ENCODE measurements around the gene RPL12.

RPL12 gene

GRCh38 chr9:127437497-127438264 is 13.5 kb downstream of the RPL12 start:
- DNase-seq: peak; percentile 46

GRCh38 chr9:127430415-127430814 is 20.8 kb downstream of the RPL12 start:
- DNase-seq: no peak

GRCh38 chr9:127428348-127428747 is 22.9 kb downstream of the RPL12 start:
- no peak for DNase-seq

- no peak for DNase-seq
Measured at GRCh38 chr9:127426756-127427155, 24.4 kb downstream of the RPL12 start.

- peak; percentile 32 for DNase-seq
Measured at GRCh38 chr9:127424676-127424999, 26.6 kb downstream of the RPL12 start.

- peak; percentile 90 for DNase-seq
Measured at GRCh38 chr9:127423934-127424675, 27.1 kb downstream of the RPL12 start, which contains the start of gene ZNF79. Gene ZNF79, plus strand, starts transcription at chr9:127424382. Its CDS starts 406 bp downstream, at chr9:127424788.

- no peak for DNase-seq
Measured at GRCh38 chr9:127423476-127423933, 27.7 kb downstream of the RPL12 start.

- DNase-seq: no peak
Measured at GRCh38 chr9:127422787-127423186, 28.4 kb downstream of the RPL12 start.

GRCh38 chr9:127422133-127422782 is 28.9 kb downstream of the RPL12 start:
- no peak for DNase-seq

GRCh38 chr9:127421057-127421456 is 30.1 kb downstream of the RPL12 start:
- DNase-seq: no peak

GRCh38 chr9:127419348-127419747 is 31.9 kb downstream of the RPL12 start:
- DNase-seq: no peak

GRCh38 chr9:127418037-127418471 is 33.2 kb downstream of the RPL12 start:
- DNase-seq: peak; percentile 44

- DNase-seq: no peak
Measured at GRCh38 chr9:127417131-127418036, 33.8 kb downstream of the RPL12 start.

GRCh38 chr9:127415657-127416056 is 35.5 kb downstream of the RPL12 start:
- no peak for DNase-seq

GRCh38 chr9:127415141-127415540 is 36.1 kb downstream of the RPL12 start:
- no peak for DNase-seq

- DNase-seq: no peak
Measured at GRCh38 chr9:127411122-127411521, 40.1 kb downstream of the RPL12 start.

GRCh38 chr9:127407492-127407843 is 43.7 kb downstream of the RPL12 start:
- DNase-seq: no peak

GRCh38 chr9:127406799-127407491 is 44.3 kb downstream of the RPL12 start:
- no peak for DNase-seq

- no peak for DNase-seq
Measured at GRCh38 chr9:127405344-127406125, 45.7 kb downstream of the RPL12 start.

- no peak for DNase-seq
Measured at GRCh38 chr9:127404631-127405030, 46.6 kb downstream of the RPL12 start.

GRCh38 chr9:127403507-127404192 is 47.6 kb downstream of the RPL12 start:
- no peak for DNase-seq
